Testis (tissue), 2 donors: ENCODE measurements around the gene LRP1B.

Source experiments
- POLR2A ChIP-seq: fragments of 450-650 bp; IDR thresholded peaks from one replicate; pipeline ENCODE4 v1.6.1; 2017; ENCODE audit warnings: antibody characterized with exemption, mild to moderate bottlenecking, moderate library complexity
- TF ChIP-seq, protein P1 (sequence below), 3 experiments: fragments of 450-650 bp in 2 of 3; fragments of 200-600 bp in 1 of 3; sonication (generic) in 1 of 3; IDR thresholded peaks; one replicate each; pipeline ENCODE4 v1.5.1; 2016 to 2019; ENCODE audit warnings: antibody characterized with exemption in 3 of 3, mild to moderate bottlenecking in 2 of 3, moderate library complexity in 1 of 3

DNA sequence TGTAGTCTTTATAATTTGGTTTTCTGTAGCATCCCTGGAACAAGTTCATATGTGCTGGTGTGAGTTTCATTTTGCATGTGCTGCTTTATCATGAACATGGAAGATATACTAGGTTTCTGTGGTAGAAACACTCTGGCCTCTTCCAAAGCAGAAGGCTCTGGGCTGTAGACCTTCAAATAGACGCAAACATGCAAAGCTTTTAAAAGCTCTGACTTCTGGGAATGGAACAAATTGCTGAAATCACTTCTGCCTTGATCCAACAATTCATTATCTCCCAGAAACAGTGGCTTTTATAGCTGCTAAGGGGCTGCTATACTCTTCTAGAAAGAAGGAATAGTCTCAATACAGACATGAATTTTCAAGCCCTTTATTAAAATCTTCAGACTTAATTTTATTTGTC lies 382.2 kb downstream of the LRP1B start:
- TF ChIP-seq POLR2A, result no peak
- TF ChIP-seq, protein P1, sequence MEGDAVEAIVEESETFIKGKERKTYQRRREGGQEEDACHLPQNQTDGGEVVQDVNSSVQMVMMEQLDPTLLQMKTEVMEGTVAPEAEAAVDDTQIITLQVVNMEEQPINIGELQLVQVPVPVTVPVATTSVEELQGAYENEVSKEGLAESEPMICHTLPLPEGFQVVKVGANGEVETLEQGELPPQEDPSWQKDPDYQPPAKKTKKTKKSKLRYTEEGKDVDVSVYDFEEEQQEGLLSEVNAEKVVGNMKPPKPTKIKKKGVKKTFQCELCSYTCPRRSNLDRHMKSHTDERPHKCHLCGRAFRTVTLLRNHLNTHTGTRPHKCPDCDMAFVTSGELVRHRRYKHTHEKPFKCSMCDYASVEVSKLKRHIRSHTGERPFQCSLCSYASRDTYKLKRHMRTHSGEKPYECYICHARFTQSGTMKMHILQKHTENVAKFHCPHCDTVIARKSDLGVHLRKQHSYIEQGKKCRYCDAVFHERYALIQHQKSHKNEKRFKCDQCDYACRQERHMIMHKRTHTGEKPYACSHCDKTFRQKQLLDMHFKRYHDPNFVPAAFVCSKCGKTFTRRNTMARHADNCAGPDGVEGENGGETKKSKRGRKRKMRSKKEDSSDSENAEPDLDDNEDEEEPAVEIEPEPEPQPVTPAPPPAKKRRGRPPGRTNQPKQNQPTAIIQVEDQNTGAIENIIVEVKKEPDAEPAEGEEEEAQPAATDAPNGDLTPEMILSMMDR (IDR thresholded peaks at IDR 0.05), result no peak
